ENCODE data around the gene P2RX7. TPM values are rescaled to one million over a fixed set of nuclear protein-coding genes. Genes with fewer than 3 reads are reported as not detected.
A peak's percentile ranks its signal among the peaks of the same experiment; 100 is the strongest.

P2RX7 gene
- total and polyA plus RNA-seq, 2 experiments from 2014 or later = 0.90 to 1.7 TPM

GRCh38 chr12:121120989-121121755 is 11.5 kb upstream of the P2RX7 start:
- no peak for DNase-seq (ENCODE audit: low spot score)
- H3K27ac ChIP-seq = no peak overlapping the region
- H3K9me3 ChIP-seq (ENCODE audit: low read depth) = no peaks in the 10 kb centered on the region
- no peaks in the 10 kb centered on the region for H4K20me1 ChIP-seq (ENCODE audit: insufficient read depth, poor library complexity, severe bottlenecking)
- TF ChIP-seq EZH2phosphoT487 (IDR thresholded peaks at IDR 0.05; ENCODE audit: low read depth, severe bottlenecking, unreplicated experiment) = no peak
- no peaks in the 10 kb centered on the region for H3K27me3 ChIP-seq
- H3K4me3 ChIP-seq = no peak overlapping the region
- no peak overlapping the region for H2AFZ ChIP-seq
- no peaks in the 10 kb centered on the region for H3K36me3 ChIP-seq (replicated peaks; ENCODE audit: insufficient read depth, low read depth)
- WGBS (ENCODE audit: low lambda C conversion rate, missing lambda C conversion rate) = 79% methylated on average over 7 of the region's 8 CpGs
- H3K9me2 ChIP-seq (replicated peaks; ENCODE audit: insufficient read depth) = no peaks in the 10 kb centered on the region
- H3K79me2 ChIP-seq = no peaks in the 10 kb centered on the region
- H3K4me1 ChIP-seq (ENCODE audit: insufficient read depth) = no peaks in the 10 kb centered on the region
- no peak overlapping the region for H3K4me2 ChIP-seq

- H3K4me3 ChIP-seq = no peak overlapping the region
- H3K9me2 ChIP-seq (replicated peaks; ENCODE audit: insufficient read depth) = no peaks in the 10 kb centered on the region
- TF ChIP-seq CTCF (IDR thresholded peaks at IDR 0.05; ENCODE audit: poor library complexity) (no peak), EZH2 (IDR thresholded peaks at IDR 0.05; ENCODE audit: borderline replicate concordance) (no peak), EZH2phosphoT487 (IDR thresholded peaks at IDR 0.05; ENCODE audit: low read depth, severe bottlenecking, unreplicated experiment) (no peak)
- no peaks in the 10 kb centered on the region for H3K36me3 ChIP-seq (replicated peaks; ENCODE audit: insufficient read depth, low read depth)
- H4K20me1 ChIP-seq (ENCODE audit: insufficient read depth, poor library complexity, severe bottlenecking) = no peaks in the 10 kb centered on the region
- H3K27me3 ChIP-seq = no peaks in the 10 kb centered on the region
- WGBS (ENCODE audit: low lambda C conversion rate, missing lambda C conversion rate) = 70% methylated on average over 4 of the region's 4 CpGs
- no peak overlapping the region for H3K4me2 ChIP-seq
- H2AFZ ChIP-seq = no peak overlapping the region
- no peaks in the 10 kb centered on the region for H3K79me2 ChIP-seq
- no peak overlapping the region for H3K27ac ChIP-seq
- DNase-seq (ENCODE audit: low spot score) = no peak
- no peaks in the 10 kb centered on the region for H3K4me1 ChIP-seq (ENCODE audit: insufficient read depth)
- no peaks in the 10 kb centered on the region for H3K9me3 ChIP-seq (ENCODE audit: low read depth)
Measured at GRCh38 chr12:121121805-121122204, 10.9 kb upstream of the P2RX7 start.

- no peak overlapping the region for H3K4me3 ChIP-seq
- H3K36me3 ChIP-seq (replicated peaks; ENCODE audit: insufficient read depth, low read depth) = no peaks in the 10 kb centered on the region
- H3K9me2 ChIP-seq (replicated peaks; ENCODE audit: insufficient read depth) = no peaks in the 10 kb centered on the region
- H3K79me2 ChIP-seq = no peaks in the 10 kb centered on the region
- H3K4me2 ChIP-seq = no peak overlapping the region
- H3K27ac ChIP-seq = no peak overlapping the region
- H2AFZ ChIP-seq = no peak overlapping the region
- 89% methylated on average over 2 of the region's 2 CpGs for WGBS (ENCODE audit: low lambda C conversion rate, missing lambda C conversion rate)
- DNase-seq (ENCODE audit: low spot score) = no peak
- no peaks in the 10 kb centered on the region for H4K20me1 ChIP-seq (ENCODE audit: insufficient read depth, poor library complexity, severe bottlenecking)
- H3K4me1 ChIP-seq (ENCODE audit: insufficient read depth) = no peaks in the 10 kb centered on the region
- no peaks in the 10 kb centered on the region for H3K27me3 ChIP-seq
- TF ChIP-seq EZH2phosphoT487 (IDR thresholded peaks at IDR 0.05; ENCODE audit: low read depth, severe bottlenecking, unreplicated experiment) = no peak
- no peak for TF ChIP-seq CTCF (IDR thresholded peaks at IDR 0.05; ENCODE audit: poor library complexity)
- TF ChIP-seq EZH2 (IDR thresholded peaks at IDR 0.05; ENCODE audit: borderline replicate concordance) = no peak
- H3K9me3 ChIP-seq (ENCODE audit: low read depth) = no peaks in the 10 kb centered on the region
Measured at GRCh38 chr12:121123488-121123887, 9.2 kb upstream of the P2RX7 start.

- 83% methylated on average over 2 of the region's 4 CpGs for WGBS (ENCODE audit: low lambda C conversion rate, missing lambda C conversion rate)
- peak; percentile 46 for DNase-seq (ENCODE audit: low spot score)
- Histone ChIP-seq H3K4me3 (no peak overlapping the region), H3K9me2 (replicated peaks; ENCODE audit: insufficient read depth) (no peaks in the 10 kb centered on the region), H3K27ac (no peak overlapping the region), H3K36me3 (replicated peaks; ENCODE audit: insufficient read depth, low read depth) (no peaks in the 10 kb centered on the region), H3K4me1 (ENCODE audit: insufficient read depth) (no peaks in the 10 kb centered on the region), H3K27me3 (no peaks in the 10 kb centered on the region), H3K4me2 (no peak overlapping the region), H3K9me3 (ENCODE audit: low read depth) (no peaks in the 10 kb centered on the region), H4K20me1 (ENCODE audit: insufficient read depth, poor library complexity, severe bottlenecking) (no peaks in the 10 kb centered on the region), H3K79me2 (no peaks in the 10 kb centered on the region), H2AFZ (no peak overlapping the region)
- TF ChIP-seq EZH2 (IDR thresholded peaks at IDR 0.05; ENCODE audit: borderline replicate concordance) (no peak), CTCF (IDR thresholded peaks at IDR 0.05; ENCODE audit: poor library complexity) (no peak), EZH2phosphoT487 (IDR thresholded peaks at IDR 0.05; ENCODE audit: low read depth, severe bottlenecking, unreplicated experiment) (no peak)
Measured at GRCh38 chr12:121124402-121125109, 8.1 kb upstream of the P2RX7 start.
